Breast epithelium (tissue), 4 donors: ENCODE measurements around the gene TIRAP. TPM values are rescaled to one million over a fixed set of nuclear protein-coding genes. Genes with fewer than 3 reads are reported as not detected.
A peak's percentile ranks its signal among the peaks of the same experiment; 100 is the strongest.

Experiments used
- DNase-seq, 2 donors: peaks; one replicate each; pipeline ENCODE4 v3.0.0-alpha.2; 2019; ENCODE audit warnings: low spot score in 2 of 2
- H3K27ac ChIP-seq, 2 donors: fragments of 200-600 bp; sonication (generic) in 1 of 2; one replicate each; pipeline ENCODE4 v1.5.1; 2016 to 2019; ENCODE audit warnings: mild to moderate bottlenecking in 1 of 2
- H3K27me3 ChIP-seq, 2 donors: fragments of 200-600 bp; sonication (generic) in 1 of 2; one replicate each; pipeline versions ENCODE4 v1.5.1 to v1.6.0; 2017 to 2019; ENCODE audit warnings: control low read depth in 1 of 2, mild to moderate bottlenecking in 1 of 2
- H3K36me3 ChIP-seq: fragments of 200-600 bp; one replicate; pipeline ENCODE4 v1.5.1; 2019
- H3K4me1 ChIP-seq, 2 donors: fragments of 200-600 bp; sonication (generic); one replicate each; pipeline ENCODE4 v1.5.1; 2016 to 2019; ENCODE audit warnings: control low read depth in 1 of 2
- H3K4me3 ChIP-seq, 3 donors: fragments of 200-600 bp; sonication (generic); 1 replicate in 2 of 3; 2 replicates in 1 of 3; pipeline ENCODE4 v1.5.1; 2016 to 2019; ENCODE audit warnings: mild to moderate bottlenecking in 3 of 3, moderate library complexity in 2 of 3
- H3K9me3 ChIP-seq, 2 donors: fragments of 200-600 bp; sonication (generic) in 1 of 2; one replicate each; pipeline ENCODE4 v1.5.1; 2016 to 2019; ENCODE audit warnings: control low read depth in 1 of 2
- POLR2A ChIP-seq: fragments of 450-650 bp; IDR thresholded peaks from one replicate; pipeline ENCODE4 v1.6.1; 2016; ENCODE audit warnings: antibody characterized with exemption, mild to moderate bottlenecking, moderate library complexity
- POLR2AphosphoS5 ChIP-seq, 3 donors: sonication (generic); formaldehyde crosslinking; IDR thresholded peaks; one replicate each; pipeline ENCODE4 v1.6.1; 2017; ENCODE audit warnings: antibody characterized with exemption in 3 of 3
- intact Hi-C: fragments of 100-400 bp; cut with DNase I; formaldehyde crosslinking; loops from one replicate; pipeline ENCODE4 v1.15.1; 2023; ENCODE audit warnings: low total_unique reads
- total RNA-seq, 3 donors: library from RNA; depleted of rRNA; stranded (reverse); fragments of >200 nt; gene quantifications; one replicate each; pipeline ENCODE4 v1.1.0, GENCODE V29; 2016
- TF ChIP-seq, protein P1 (sequence below), 3 donors: fragments of 450-650 bp; IDR thresholded peaks; one replicate each; pipeline ENCODE4 v1.5.1; 2016 to 2017; ENCODE audit warnings: antibody characterized with exemption in 3 of 3, mild to moderate bottlenecking in 3 of 3, moderate library complexity in 3 of 3

TIRAP gene
- total RNA-seq, 3 donors from 2014 or later = 8.9 to 11.1 (median 10.9) TPM

DNA sequence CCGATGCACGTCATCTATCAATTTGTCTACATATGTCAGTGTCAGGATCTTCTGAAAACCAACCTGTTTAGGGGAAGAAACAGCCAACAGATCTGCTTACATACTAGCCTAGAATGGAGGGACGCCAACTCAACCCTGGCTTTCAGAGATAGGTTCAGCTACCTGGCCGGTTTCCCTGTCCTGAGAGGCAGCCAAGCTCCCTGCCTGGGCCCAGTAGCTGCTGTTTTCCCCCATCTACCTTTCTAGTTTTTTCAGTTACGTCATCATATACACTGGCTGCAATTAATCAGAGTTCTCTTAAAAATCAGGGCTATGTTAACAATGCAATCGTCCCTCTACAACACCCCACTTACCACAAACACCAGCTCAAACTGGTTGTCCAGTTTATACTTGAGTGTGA is 15.2 kb upstream of the TIRAP start:
- H3K27me3 ChIP-seq = no peaks in the 10 kb centered on the region
- peak overlapping the region; percentile 86 to 89 (median 89) for H3K4me3 ChIP-seq
- no peaks in the 10 kb centered on the region for H3K4me1 ChIP-seq
- DNase-seq = no peak
- intact Hi-C loops = loop anchor here (1.0 kb wide), 1 partner anchor 42 kb away; no protein-coding TSS in a partner anchor
- no peak for TF ChIP-seq POLR2AphosphoS5 (IDR thresholded peaks at IDR 0.05)
- TF ChIP-seq POLR2A = no peak
- TF ChIP-seq, protein P1, sequence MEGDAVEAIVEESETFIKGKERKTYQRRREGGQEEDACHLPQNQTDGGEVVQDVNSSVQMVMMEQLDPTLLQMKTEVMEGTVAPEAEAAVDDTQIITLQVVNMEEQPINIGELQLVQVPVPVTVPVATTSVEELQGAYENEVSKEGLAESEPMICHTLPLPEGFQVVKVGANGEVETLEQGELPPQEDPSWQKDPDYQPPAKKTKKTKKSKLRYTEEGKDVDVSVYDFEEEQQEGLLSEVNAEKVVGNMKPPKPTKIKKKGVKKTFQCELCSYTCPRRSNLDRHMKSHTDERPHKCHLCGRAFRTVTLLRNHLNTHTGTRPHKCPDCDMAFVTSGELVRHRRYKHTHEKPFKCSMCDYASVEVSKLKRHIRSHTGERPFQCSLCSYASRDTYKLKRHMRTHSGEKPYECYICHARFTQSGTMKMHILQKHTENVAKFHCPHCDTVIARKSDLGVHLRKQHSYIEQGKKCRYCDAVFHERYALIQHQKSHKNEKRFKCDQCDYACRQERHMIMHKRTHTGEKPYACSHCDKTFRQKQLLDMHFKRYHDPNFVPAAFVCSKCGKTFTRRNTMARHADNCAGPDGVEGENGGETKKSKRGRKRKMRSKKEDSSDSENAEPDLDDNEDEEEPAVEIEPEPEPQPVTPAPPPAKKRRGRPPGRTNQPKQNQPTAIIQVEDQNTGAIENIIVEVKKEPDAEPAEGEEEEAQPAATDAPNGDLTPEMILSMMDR (IDR thresholded peaks at IDR 0.05) = no peak
- H3K9me3 ChIP-seq = no peaks in the 10 kb centered on the region
- peaks cover 15% of the 10 kb centered on the region for H3K36me3 ChIP-seq
- H3K27ac ChIP-seq = peak overlapping the region; percentile 92

DNA sequence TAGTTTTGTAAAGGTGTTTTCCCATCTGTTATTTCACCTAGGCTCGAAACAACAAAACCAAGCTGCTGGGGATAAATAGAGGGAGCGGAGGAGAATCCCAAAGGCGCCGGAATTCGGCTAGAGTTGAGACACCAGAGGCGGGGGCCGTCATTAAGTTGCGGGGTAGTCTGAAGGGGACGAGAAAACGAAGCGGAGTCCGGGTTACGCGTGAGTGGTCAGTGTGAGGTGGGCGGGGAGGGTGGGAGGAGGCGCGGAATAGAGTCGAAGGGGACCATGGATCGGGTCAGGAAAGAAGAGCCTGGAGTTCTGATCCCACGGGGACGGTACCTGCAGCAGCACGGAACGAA is 14.6 kb upstream of the TIRAP start:
- Histone ChIP-seq H3K4me3 (peak overlapping the region; percentile 86 to 89 (median 89)), H3K27me3 (no peaks in the 10 kb centered on the region), H3K9me3 (no peaks in the 10 kb centered on the region), H3K36me3 (peaks cover 12% of the 10 kb centered on the region), H3K4me1 (no peaks in the 10 kb centered on the region), H3K27ac (peak overlapping the region; percentile 92)
- intact Hi-C loops = loop anchor here (1.0 kb wide), 1 partner anchor 41 kb away; no protein-coding TSS in a partner anchor
- no peak for DNase-seq
- TF ChIP-seq, protein P1 (IDR thresholded peaks at IDR 0.05) = no peak
- TF ChIP-seq POLR2A (no peak), POLR2AphosphoS5 (IDR thresholded peaks at IDR 0.05) (no peak)

DNA sequence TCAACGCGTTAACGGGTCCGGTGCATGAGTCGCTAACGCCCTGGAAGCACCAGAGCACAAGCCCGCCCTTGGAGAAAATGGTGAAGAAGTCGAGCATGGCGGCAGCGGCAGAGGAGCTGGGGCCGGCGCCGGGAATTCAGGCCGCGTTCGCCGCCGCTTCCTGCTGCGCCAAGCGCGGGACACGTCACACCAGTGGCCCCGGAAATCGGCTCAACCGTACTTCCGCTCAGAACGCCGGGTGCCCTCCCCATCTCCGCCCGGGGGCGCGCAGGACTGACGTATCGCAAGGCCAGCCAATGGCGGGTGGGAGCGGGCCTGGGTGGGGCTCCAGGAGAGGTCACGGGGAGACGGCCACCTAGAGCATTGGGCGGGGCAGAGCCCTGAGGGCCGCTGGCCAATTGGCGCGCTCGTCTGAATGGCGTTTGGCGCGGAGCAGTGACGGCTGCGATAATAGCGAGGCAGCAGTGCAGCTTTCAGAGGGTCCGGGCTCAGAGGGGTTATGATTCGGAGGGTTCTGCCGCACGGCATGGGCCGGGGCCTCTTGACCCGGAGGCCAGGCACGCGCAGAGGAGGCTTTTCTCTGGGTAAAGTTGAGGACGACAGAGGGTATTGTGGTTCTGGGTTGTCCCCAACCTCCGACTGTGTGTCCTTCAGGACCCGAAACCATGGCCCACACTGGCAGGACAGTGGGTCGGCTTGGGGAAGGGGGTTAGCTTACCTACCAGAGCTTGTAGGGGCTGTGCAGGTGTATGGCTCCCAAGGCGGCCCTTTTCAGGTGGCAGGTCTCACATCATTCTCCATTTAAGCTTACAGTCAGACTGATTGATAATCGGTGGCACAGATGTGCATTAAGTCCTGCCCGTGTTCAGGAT is 13.9 kb upstream of the TIRAP start, which contains the start of the genes FOXRED1 and SRPRA:
FOXRED1 (plus strand) TSS at position 447 of the 872 bp plus-strand sequence; CDS start at position 500, 53 bp downstream.
SRPRA (minus strand) TSS at position 188 of the 872 bp plus-strand sequence; CDS start at position 97, 91 bp downstream.
- peak within 1 kb of the TSS; percentile 86 to 89 (median 89) for H3K4me3 ChIP-seq
- intact Hi-C loops = loop anchor here (1.0 kb wide), 1 partner anchor 40 kb away; no protein-coding TSS in a partner anchor
- TF ChIP-seq POLR2AphosphoS5 (IDR thresholded peaks at IDR 0.05) = peak; percentile 92 to 95 (median 95)
- TF ChIP-seq POLR2A = peak; percentile 76
- TF ChIP-seq, protein P1 (IDR thresholded peaks at IDR 0.05) = no peak
- H3K27ac ChIP-seq = peak within 1 kb of the TSS; percentile 92
- peaks cover 7% of the 10 kb centered on the region for H3K36me3 ChIP-seq
- H3K4me1 ChIP-seq = no peaks in the 10 kb centered on the region
- no peaks in the 10 kb centered on the region for H3K9me3 ChIP-seq
- peak; percentile 100 for DNase-seq
- H3K27me3 ChIP-seq = no peaks in the 10 kb centered on the region

DNA sequence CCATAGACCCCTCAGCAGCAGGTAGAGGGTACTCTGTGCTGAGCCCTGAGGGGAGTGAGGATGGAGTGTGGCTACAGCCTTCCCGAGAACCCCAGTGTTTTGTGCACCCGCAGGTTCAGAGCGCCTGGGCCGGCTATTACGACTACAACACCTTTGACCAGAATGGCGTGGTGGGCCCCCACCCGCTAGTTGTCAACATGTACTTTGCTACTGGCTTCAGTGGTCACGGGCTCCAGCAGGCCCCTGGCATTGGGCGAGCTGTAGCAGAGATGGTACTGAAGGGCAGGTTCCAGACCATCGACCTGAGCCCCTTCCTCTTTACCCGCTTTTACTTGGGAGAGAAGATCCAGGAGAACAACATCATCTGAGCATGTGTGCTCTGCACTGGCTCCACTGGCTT is 5.6 kb upstream of the TIRAP start:
- no peaks in the 10 kb centered on the region for H3K4me1 ChIP-seq
- no peak overlapping the region for H3K4me3 ChIP-seq
- TF ChIP-seq, protein P1 (IDR thresholded peaks at IDR 0.05) = no peak
- no peak for TF ChIP-seq POLR2AphosphoS5 (IDR thresholded peaks at IDR 0.05)
- TF ChIP-seq POLR2A = no peak
- intact Hi-C loops = no loop called here
- DNase-seq = no peak
- no peak overlapping the region for H3K27ac ChIP-seq
- no peaks in the 10 kb centered on the region for H3K27me3 ChIP-seq
- H3K36me3 ChIP-seq = no peaks in the 10 kb centered on the region
- no peaks in the 10 kb centered on the region for H3K9me3 ChIP-seq

DNA sequence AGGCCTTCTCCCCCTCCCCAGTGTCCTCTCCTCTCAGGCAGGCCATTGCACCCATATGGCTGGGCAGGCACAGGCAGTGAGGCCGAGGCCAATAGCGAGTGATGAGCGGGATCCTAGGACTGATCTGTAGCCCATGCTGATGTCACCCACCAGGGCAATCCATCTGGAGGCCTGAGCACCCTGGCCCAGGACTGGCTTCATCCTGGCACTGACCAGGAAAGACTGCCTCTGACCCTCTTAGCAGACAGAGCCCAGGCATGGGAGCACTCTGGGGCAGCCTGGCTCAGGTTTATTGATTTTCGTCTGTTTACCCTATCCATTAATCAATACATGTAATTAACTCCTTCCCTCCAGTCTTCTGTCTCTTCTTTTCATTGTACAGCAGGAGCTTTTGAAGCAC is 5.1 kb upstream of the TIRAP start:
- TF ChIP-seq, protein P1 (IDR thresholded peaks at IDR 0.05) = no peak
- TF ChIP-seq POLR2AphosphoS5 (IDR thresholded peaks at IDR 0.05) = no peak
- no peak for TF ChIP-seq POLR2A

More for the DNA sequence above, 5.1 kb upstream of the TIRAP start:
- H3K4me3 ChIP-seq = no peak overlapping the region
- no peaks in the 10 kb centered on the region for H3K36me3 ChIP-seq
- H3K27ac ChIP-seq = no peak overlapping the region
- H3K27me3 ChIP-seq = no peaks in the 10 kb centered on the region
- no peak for DNase-seq
- H3K4me1 ChIP-seq = no peaks in the 10 kb centered on the region
- no peaks in the 10 kb centered on the region for H3K9me3 ChIP-seq
- intact Hi-C loops = no loop called here
